Stimulated activated CD8-positive, alpha-beta memory T cell treated with anti-CD3 and anti-CD28 coated beads, Interleukin-4, amount 100 ng/mL, for 1 hour (primary cell): ENCODE data around the gene CCND2.
A peak's percentile ranks its signal among the peaks of the same experiment; 100 is the strongest.

Source experiments
- DNase-seq, 2 donors: peaks; one replicate each; pipeline ENCODE4 v3.0.0-alpha.2; 2020; ENCODE audit warnings: low read depth in 2 of 2, low spot score in 1 of 2

The CCND2 gene

DNA sequence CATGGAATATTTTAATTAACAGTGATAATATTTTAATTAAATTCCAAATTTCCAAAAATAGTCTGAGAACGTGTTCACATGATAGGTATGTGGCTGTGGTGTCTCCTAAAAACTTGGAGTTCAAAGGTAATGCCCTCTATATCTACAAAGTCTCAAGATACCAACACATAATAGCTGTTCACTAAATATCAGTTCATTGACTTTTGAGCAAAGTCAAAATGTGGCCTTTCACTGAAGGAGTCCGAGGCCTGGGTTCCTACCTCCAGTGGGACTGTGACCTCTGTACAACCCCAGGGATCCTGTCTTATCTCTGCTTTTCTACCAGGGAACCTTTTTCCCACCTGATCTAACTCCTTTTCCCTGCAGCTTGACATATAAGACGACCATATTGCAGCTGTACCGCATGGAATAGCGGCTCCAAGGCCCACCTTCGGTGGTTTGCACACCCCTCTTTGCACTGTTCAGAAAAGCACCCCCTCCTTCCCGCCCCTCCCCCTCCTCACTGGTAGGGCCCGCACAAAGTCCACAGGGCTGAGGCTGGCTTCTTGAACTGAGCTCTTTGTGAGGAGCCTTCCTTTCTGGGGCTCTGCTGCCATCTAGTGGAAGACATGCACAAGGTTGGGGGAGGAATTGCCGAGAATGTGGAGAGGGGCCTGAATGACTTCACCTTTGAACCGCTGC is 3.1 kb downstream of the CCND2 start:
- peak in 1 of 2 donors; percentile 76 for DNase-seq

DNA sequence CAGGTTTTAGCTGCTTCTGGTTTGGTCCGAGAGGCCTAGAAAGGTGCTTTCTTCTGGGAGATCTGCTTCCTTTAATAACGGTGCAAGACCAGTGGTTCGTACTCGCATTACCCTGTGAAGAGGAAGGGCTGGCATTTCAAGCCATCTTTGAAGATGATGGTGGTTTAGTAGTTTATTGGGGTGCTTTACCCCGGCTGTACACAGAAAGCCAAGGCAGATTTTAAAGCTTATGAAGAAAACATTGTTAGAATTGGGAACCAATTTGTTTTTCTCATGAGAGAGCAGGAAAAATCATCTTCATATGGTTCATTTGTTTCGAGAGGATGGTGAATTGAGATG is 3.6 kb downstream of the CCND2 start:
- no peak for DNase-seq

GRCh38 chr12:4277857-4278256 is 4.3 kb downstream of the CCND2 start:
- DNase-seq: no peak

- no peak for DNase-seq
Observed at GRCh38 chr12:4278329-4279197, 5.0 kb downstream of the CCND2 start.

GRCh38 chr12:4279198-4279690 is 5.7 kb downstream of the CCND2 start:
- DNase-seq: no peak

DNA sequence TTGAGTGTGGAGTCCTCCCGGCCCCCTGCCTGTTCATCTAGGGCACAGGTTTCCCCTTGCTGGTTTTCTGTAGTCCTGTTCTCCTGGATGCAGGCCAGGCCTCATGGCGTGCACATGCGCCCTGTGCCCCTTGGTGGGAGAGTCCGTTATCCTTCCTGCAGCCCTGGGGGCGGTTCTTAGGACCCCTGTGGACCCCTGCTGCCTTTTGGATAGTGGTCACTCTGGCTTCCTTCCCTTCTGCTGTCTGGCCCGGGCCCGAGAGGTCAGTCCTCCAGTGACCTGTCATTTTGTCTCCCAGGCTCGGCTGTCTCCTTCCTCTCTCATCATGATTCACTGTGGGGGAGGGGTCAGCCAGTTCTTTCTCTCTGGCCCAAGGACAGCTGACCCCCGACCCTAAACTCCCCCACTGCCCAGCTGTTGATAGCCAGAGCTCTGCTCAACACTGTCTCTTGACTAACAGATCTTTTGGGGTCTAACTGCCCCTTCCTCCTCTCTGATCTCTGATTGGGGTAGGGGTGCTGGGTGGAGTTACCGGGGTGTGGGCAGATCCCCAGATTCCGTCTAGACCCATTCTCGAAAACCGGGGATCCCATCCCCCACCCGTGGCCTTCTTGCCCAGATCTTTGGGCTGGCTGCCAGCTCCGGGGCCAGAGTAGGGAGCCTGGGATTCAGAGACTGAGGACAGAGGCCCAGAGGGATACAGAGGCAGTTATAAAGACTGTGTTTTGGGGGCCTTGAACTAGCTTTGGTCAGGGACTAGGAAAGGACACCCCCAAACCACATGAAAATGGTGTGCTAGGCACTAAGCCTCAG is 7.0 kb downstream of the CCND2 start:
- DNase-seq: no peak

DNA sequence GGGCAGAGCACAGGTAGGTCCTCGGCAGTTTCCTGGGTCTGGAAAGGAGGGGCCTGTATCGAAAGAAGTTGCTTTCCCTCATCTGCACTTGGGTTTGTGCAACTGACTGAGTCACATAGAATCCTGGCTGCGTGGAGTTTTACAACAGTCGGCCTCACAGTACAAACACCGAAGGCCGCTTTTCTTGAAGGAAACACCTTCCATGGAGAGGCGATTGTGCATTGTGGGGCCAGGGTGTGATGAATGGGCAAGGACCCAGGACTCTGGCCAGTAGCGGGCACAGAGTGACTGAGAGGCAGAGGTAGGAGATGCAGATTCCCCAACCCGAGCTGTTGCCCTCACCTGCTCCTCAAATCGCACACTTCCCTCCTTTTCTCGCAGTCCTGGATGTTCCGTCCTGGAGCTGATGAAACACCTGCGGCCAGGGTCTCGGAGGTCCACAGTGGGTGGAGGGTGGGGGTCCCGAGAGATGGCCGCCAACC is 7.7 kb downstream of the CCND2 start:
- no peak for DNase-seq

DNA sequence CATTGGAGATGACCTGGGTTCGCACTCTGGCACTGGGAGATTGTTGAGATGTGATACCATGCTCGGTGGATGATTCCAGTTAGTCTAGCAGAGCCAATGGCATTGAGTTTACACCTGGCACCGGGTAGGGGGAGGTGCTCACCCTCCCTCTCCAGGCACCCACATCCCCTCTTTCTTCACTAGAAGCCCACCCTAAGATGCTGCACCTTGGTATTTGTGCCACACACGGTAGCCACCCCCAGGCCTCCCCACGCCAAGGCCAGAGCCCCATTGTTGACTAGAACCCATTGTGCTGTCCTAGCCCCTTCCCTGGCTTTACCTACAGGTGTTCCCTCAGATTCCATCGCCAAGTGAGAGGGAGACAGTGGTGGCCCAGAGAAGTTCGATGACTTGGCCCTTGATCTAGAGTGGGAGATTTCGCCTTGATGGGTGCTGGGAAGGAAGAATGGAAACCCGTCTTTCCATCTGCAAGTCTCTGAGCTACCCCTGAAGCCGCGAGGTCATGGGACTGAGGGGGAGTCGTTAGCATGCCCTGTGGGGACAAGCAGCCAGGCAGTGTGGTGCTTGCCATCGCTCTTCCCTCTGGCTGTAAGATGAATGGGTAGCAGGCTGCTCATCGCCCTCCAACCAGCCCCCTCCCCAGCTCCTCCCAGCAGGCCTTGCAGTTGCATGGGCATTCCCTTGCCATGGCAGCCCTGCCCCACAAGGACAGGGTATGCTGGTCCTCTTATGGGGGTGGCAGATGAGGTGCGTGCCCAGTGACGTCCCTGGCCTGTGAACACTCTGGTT is 8.7 kb downstream of the CCND2 start:
- DNase-seq: no peak

- no peak for DNase-seq
Observed at GRCh38 chr12:4282892-4283511, 9.4 kb downstream of the CCND2 start.

- DNase-seq: no peak
Observed at GRCh38 chr12:4283512-4284255, 10.1 kb downstream of the CCND2 start.

DNA sequence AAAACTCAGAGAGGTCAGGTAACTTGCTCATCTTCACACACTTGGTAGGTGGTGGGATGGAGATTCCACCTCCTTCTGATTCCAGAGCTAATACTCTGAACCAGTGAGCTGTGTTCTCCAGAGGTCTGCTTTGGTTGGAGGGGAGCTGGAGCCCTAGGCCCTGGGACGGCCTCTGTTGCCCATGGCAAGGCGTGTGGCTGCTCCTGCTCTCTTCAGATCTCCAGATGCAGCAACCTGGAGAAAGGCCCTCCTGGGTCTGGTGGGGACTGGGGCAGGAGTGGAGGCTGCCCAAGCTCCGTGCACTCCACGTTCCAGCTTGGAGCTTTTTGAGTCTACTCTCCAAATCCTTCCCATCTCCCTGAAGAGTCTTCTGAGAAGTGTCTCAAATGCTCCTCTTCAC is 10.7 kb downstream of the CCND2 start:
- no peak for DNase-seq

GRCh38 chr12:4285070-4285469 is 11.5 kb downstream of the CCND2 start:
- no peak for DNase-seq

- no peak for DNase-seq
Observed at GRCh38 chr12:4286228-4286627, 12.7 kb downstream of the CCND2 start.

DNA sequence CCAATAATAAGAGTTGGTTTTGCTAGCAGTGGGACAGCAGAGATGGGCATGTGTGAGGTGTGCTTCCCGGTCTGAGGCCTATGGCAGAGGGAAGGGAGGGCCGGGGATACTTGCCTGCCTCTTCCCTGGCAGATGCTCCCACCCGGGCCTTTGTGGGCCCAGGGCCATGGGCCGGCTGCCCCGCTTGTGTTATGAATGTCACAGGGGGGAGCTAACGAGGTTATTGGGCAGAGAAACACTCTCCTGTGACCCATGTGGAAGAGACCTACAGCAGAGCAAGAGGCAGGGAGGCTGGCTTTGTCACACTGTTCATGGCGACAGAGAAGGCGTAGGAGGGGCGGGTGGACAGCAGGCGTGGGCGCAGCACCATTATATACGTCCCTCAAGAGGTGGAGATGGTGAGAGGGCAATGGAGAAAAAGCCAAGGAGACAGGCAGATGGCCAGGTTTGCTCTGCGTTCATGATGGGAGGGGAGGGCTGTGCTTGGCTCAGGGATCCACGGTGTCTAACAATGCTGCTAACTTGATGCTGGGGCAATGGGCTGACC is 13.3 kb downstream of the CCND2 start:
- DNase-seq: no peak

GRCh38 chr12:4287325-4288211 is 14.0 kb downstream of the CCND2 start:
- no peak for DNase-seq

DNA sequence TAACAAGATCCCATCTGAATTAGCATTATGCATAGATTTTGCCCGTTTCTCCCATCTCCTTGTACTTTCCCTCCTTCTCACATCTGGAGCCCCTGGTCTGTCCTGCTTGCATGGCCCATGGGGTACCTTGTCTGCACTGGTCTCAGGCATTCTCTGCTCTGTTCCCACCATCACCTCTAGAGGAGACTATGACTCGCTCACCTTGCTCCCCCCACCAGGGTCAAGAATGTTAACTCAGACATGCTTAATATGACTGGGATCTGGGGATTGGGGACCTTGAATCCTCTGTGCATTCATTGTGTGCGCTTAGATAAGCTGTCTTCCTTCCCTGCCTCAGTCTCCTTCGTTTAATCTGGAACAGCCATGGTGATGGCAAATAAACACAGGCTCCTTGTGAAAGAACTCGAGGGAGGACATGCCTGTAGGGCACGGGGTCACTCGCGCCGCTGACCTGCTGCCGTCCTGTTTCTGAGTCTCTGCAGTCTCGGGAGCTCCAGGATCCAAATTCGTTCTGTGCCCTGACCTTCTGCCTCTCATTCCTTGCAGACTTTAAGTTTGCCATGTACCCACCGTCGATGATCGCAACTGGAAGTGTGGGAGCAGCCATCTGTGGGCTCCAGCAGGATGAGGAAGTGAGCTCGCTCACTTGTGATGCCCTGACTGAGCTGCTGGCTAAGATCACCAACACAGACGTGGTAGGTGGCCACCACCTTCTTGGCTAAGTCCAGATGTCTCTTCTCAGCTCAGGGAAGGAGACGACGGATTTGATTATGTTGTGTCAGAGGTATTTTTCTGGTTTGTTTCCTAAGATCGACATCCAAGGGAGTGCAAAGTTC is 15.0 kb downstream of the CCND2 start:
- DNase-seq: no peak

DNA sequence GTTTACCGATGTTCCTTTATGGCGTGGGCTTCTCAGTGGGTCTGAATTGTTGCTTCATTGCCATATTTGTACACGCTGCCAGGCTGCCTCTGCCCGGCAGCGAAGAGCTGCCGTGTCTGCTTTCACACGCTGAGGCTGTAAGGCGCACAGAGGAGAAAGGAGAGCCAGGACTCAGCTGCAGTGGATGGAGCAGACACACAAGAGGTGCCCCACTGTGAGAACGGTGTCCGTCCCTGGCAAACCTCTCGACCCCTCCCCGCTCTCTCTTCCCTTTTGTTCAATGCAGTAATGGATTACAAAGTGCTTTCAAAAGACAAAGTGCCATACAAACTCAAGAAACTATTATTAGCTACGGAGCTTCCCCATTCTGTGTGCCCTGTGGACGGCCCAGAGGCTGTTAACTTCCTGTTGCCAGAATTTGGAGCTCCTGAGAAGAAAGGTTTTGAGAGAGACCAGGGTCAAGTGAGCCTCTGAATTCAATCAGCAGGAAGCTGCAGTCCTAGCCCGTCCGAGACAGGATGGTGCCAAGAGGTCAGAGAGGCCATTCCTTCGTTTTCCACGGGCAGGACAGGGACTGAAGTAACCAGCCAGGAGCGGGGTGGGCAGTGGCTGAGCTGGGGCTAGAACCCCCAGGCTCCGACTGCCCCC is 15.8 kb downstream of the CCND2 start:
- DNase-seq: no peak
